ENCODE results near the gene HAND1.

HAND1 gene

DNA sequence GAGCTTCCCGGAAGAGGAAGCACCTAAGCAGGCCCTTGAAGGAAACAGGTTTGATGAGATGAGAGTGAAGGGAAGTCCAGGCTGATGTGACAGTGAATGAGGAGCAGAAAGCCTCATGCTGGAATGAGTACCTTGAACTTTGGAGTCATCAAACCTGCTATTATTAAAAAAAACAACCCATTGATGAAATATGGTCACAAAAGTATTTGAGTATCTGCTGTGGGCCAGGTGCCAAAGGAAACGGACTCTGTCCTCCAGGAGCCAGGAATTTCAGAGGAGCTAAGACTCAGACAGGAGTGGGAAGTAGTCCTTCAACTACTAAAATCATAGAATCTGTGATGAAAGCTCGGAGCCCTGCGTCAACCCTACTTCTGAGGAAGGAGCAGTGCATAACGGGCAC lies 11.9 kb downstream of the HAND1 start:
- no peaks in the 10 kb centered on the region for H3K36me3 ChIP-seq (ENCODE audit: insufficient read depth)
- no peak overlapping the region for H3K9ac ChIP-seq
- no peaks in the 10 kb centered on the region for H3K27me3 ChIP-seq (ENCODE audit: insufficient read depth, low read depth)
- H3K4me1 ChIP-seq (ENCODE audit: low read depth, poor library complexity, severe bottlenecking), result peaks cover 11% of the 10 kb centered on the region
- H2AFZ ChIP-seq (ENCODE audit: low read depth), result no peak overlapping the region
- no peak overlapping the region for H3K4me2 ChIP-seq
- H4K20me1 ChIP-seq (ENCODE audit: insufficient read depth), result no peaks in the 10 kb centered on the region
- TF ChIP-seq, protein P1, sequence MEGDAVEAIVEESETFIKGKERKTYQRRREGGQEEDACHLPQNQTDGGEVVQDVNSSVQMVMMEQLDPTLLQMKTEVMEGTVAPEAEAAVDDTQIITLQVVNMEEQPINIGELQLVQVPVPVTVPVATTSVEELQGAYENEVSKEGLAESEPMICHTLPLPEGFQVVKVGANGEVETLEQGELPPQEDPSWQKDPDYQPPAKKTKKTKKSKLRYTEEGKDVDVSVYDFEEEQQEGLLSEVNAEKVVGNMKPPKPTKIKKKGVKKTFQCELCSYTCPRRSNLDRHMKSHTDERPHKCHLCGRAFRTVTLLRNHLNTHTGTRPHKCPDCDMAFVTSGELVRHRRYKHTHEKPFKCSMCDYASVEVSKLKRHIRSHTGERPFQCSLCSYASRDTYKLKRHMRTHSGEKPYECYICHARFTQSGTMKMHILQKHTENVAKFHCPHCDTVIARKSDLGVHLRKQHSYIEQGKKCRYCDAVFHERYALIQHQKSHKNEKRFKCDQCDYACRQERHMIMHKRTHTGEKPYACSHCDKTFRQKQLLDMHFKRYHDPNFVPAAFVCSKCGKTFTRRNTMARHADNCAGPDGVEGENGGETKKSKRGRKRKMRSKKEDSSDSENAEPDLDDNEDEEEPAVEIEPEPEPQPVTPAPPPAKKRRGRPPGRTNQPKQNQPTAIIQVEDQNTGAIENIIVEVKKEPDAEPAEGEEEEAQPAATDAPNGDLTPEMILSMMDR (conservative IDR thresholded peaks at IDR 0.05; ENCODE audit: low read depth, low read length), result no peak
- no peak overlapping the region for H3K27ac ChIP-seq
- no peak overlapping the region for H3K4me3 ChIP-seq (IDR thresholded peaks at IDR 0.05; ENCODE audit: insufficient read depth, low read depth, low read length)
- no peaks in the 10 kb centered on the region for H3K79me2 ChIP-seq (ENCODE audit: insufficient read depth, low read depth)

- Histone ChIP-seq H3K27me3 (ENCODE audit: insufficient read depth, low read depth) (no peaks in the 10 kb centered on the region), H4K20me1 (ENCODE audit: insufficient read depth) (no peaks in the 10 kb centered on the region), H2AFZ (ENCODE audit: low read depth) (no peak overlapping the region), H3K36me3 (ENCODE audit: insufficient read depth) (no peaks in the 10 kb centered on the region), H3K9ac (no peak overlapping the region), H3K4me2 (no peak overlapping the region), H3K27ac (no peak overlapping the region), H3K79me2 (ENCODE audit: insufficient read depth, low read depth) (no peaks in the 10 kb centered on the region), H3K4me1 (ENCODE audit: low read depth, poor library complexity, severe bottlenecking) (peaks cover 3% of the 10 kb centered on the region), H3K4me3 (IDR thresholded peaks at IDR 0.05; ENCODE audit: insufficient read depth, low read depth, low read length) (no peak overlapping the region)
- TF ChIP-seq, protein P1 (conservative IDR thresholded peaks at IDR 0.05; ENCODE audit: low read depth, low read length), result no peak
These were observed 12.9 kb downstream of the HAND1 start for GRCh38 chr5:154465169-154465568.

DNA sequence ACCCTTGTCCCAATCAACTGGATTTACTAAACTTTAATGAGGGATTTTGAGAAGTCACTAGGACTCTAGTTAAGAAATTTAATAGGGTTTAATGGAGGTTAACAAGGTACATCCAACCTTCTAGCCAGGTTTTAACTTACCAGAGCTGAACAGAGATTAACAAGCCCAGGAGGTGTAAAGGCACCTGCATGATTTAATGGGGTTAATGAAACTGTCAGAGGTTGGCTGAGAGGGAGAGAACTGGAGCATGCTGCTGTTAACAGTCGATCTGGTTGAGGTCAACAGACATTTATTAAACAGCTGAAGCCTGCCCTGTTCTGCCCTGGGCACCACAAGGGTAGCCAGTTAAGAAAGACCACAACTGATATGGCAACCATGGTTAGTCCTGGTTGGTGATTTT lies 13.6 kb downstream of the HAND1 start:
- Histone ChIP-seq H3K4me1 (ENCODE audit: low read depth, poor library complexity, severe bottlenecking) (no peaks in the 10 kb centered on the region), H3K4me3 (IDR thresholded peaks at IDR 0.05; ENCODE audit: insufficient read depth, low read depth, low read length) (no peak overlapping the region), H4K20me1 (ENCODE audit: insufficient read depth) (no peaks in the 10 kb centered on the region), H3K4me2 (no peak overlapping the region), H3K36me3 (ENCODE audit: insufficient read depth) (no peaks in the 10 kb centered on the region), H3K27ac (no peak overlapping the region), H3K9ac (no peak overlapping the region), H3K79me2 (ENCODE audit: insufficient read depth, low read depth) (no peaks in the 10 kb centered on the region), H3K27me3 (ENCODE audit: insufficient read depth, low read depth) (no peaks in the 10 kb centered on the region), H2AFZ (ENCODE audit: low read depth) (no peak overlapping the region)
- TF ChIP-seq, protein P1 (conservative IDR thresholded peaks at IDR 0.05; ENCODE audit: low read depth, low read length), result no peak

DNA sequence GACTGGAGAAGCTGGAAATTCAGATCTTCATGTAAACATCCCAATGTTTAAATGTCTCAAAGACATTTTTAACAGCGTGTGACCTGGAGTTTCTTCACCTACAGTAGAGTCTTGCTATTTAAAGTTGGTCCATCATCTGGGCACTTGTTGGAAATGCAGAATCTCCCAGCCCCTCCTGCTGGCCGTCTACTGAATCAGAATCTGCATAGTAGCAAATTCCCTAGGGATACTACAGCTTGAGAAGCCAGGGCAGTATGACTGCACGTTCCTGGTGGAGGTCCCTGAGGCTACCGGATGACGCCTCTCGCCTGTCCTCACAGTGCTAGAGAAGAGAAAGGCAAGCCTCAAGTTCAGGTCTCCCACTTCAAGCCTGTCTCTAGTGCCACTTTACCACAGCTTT lies 16.5 kb downstream of the HAND1 start:
- TF ChIP-seq, protein P1 (conservative IDR thresholded peaks at IDR 0.05; ENCODE audit: low read depth, low read length), result no peak
- H2AFZ ChIP-seq (ENCODE audit: low read depth), result no peak overlapping the region
- no peak overlapping the region for H3K4me3 ChIP-seq (IDR thresholded peaks at IDR 0.05; ENCODE audit: insufficient read depth, low read depth, low read length)
- H3K9ac ChIP-seq, result no peak overlapping the region
- no peak overlapping the region for H3K4me2 ChIP-seq
- no peaks in the 10 kb centered on the region for H3K79me2 ChIP-seq (ENCODE audit: insufficient read depth, low read depth)
- no peaks in the 10 kb centered on the region for H3K36me3 ChIP-seq (ENCODE audit: insufficient read depth)
- no peaks in the 10 kb centered on the region for H3K4me1 ChIP-seq (ENCODE audit: low read depth, poor library complexity, severe bottlenecking)
- H3K27me3 ChIP-seq (ENCODE audit: insufficient read depth, low read depth), result no peaks in the 10 kb centered on the region
- no peak overlapping the region for H3K27ac ChIP-seq
- H4K20me1 ChIP-seq (ENCODE audit: insufficient read depth), result no peaks in the 10 kb centered on the region
